GM23338 (cell line): Measurements from ENCODE around the gene IRF1. TPM values are rescaled to one million over a fixed set of nuclear protein-coding genes. Genes with fewer than 3 reads are reported as not detected.

Experiments used
- polyA plus RNA-seq: library from polyadenylated mRNA; unstranded; fragments of >200 nt; fragmentation: Nextera tagmentation; extraction: Ambion mirVana; gene quantifications from 2 replicates; pipeline ENCODE4 v1.2.1, GENCODE V29; 2016
- small RNA-seq: library from RNA; depleted of rRNA; stranded (forward); fragments of <200 nt; gene quantifications from one replicate; pipeline ENCODE3, GENCODE V24; 2014; ENCODE audit warnings: low replicate concordance
- total RNA-seq: library from RNA; depleted of rRNA; stranded (reverse); fragments of >200 nt; shearing (Covaris generic); gene quantifications from 2 replicates; pipeline ENCODE4 v1.2.3, GENCODE V29; 2014; rRNA removed

The IRF1 gene
- total and polyA plus RNA-seq, 2 experiments from 2014 or later = 6.9 to 8.6 TPM

Small RNA genes within 50 kb of the gene (small RNA-seq; reads per million reads assigned to genes)
- gene RF00019 = not detected

Other genes starting within 250 kb of the IRF1 start
- 17.4 and 31.8 TPM in 2 replicates for gene PDLIM4, start 233.1 kb downstream of the IRF1 start, total RNA-seq
- gene PDLIM4, start 233.1 kb downstream of the IRF1 start, polyA plus RNA-seq = 25.2 and 28.0 TPM in 2 replicates
- gene SLC22A4, start 196.4 kb downstream of the IRF1 start, total RNA-seq = 0.28 and 0.78 TPM in 2 replicates
- gene SLC22A4, start 196.4 kb downstream of the IRF1 start, polyA plus RNA-seq = 0.12 and 0.40 TPM in 2 replicates
- gene SLC22A5, start 121.1 kb downstream of the IRF1 start, total RNA-seq = 2.4 and 4.8 TPM in 2 replicates
- 1.7 and 1.9 TPM in 2 replicates for gene SLC22A5, start 121.1 kb downstream of the IRF1 start, polyA plus RNA-seq
- gene IL5, start 52.7 kb upstream of the IRF1 start, total RNA-seq = not detected in 2 replicates
- not detected in 2 replicates for gene IL5, start 52.7 kb upstream of the IRF1 start, polyA plus RNA-seq
- gene RAD50, start 66.2 kb upstream of the IRF1 start, total RNA-seq = 27.0 and 40.6 TPM in 2 replicates
- 35.5 and 52.2 TPM in 2 replicates for gene RAD50, start 66.2 kb upstream of the IRF1 start, polyA plus RNA-seq
- not detected in 2 replicates for gene IL13, start 167.4 kb upstream of the IRF1 start, total RNA-seq
- not detected in 2 replicates for gene IL13, start 167.4 kb upstream of the IRF1 start, polyA plus RNA-seq
- not detected in 2 replicates for gene IL4, start 183.2 kb upstream of the IRF1 start, total RNA-seq
- not detected in 2 replicates for gene IL4, start 183.2 kb upstream of the IRF1 start, polyA plus RNA-seq
- 10.5 and 11.2 TPM in 2 replicates for gene KIF3A, start 246.8 kb upstream of the IRF1 start, total RNA-seq
- 15.4 and 19.7 TPM in 2 replicates for gene KIF3A, start 246.8 kb upstream of the IRF1 start, polyA plus RNA-seq